ENCODE data around the gene CNOT8. TPM values are rescaled to one million over a fixed set of nuclear protein-coding genes. Genes with fewer than 3 reads are reported as not detected.

Gene CNOT8
- polyA plus RNA-seq, 2 of the 4 experiments (the other 2 are of a cell fraction) = 40.6 to 52.7 TPM

DNA sequence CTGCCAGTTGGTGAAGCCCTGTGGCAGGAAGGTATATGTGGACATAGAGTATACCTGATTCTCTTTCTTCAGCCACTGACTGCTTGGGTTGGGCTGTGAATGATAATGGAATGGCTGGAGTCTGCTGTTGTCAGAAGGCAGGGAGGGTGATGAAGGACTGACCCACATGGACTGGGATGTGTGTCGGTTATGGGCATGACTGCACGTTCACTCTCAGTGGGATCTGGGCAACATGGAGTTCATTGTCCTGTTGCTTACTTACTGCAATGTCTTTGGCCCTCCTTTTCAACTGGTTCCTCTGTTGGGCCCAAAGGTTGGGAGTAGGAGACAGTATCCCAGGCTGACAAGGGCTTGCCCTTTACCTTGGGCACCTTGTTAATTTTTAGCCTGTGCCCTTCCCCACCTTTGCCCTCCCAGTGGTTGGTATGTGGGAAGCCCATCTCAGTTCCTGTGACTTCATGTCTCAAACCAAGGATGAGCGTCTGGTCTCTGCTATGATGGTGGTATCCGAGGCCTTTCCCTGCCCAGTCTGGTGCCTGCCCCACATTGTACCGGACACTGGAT, 42.7 kb upstream of the CNOT8 start:
- Histone ChIP-seq H3K4me2 (no peak overlapping the region), H3K9me3 (no peaks in the 10 kb centered on the region), H3K27ac (no peak overlapping the region), H3K4me3 (no peak overlapping the region), H3K4me1 (peaks cover 8% of the 10 kb centered on the region; the same call in 1 of the 3 replicates)
- ATAC-seq (no peak), FAIRE-seq (no peak), DNase-seq (ENCODE audit: low read depth in 1 of 2, low spot score in 1 of 2) (no peak)
- ChIA-PET CTCF (no interaction called here), POLR2A (no interaction called here)
- no peak for TF ChIP-seq FOXS1 (CRISPR knock-in tag; IDR thresholded peaks at IDR 0.05)
- no peak for TF ChIP-seq FOSB (CRISPR knock-in tag; IDR thresholded peaks at IDR 0.05)
- TF ChIP-seq, protein P1, sequence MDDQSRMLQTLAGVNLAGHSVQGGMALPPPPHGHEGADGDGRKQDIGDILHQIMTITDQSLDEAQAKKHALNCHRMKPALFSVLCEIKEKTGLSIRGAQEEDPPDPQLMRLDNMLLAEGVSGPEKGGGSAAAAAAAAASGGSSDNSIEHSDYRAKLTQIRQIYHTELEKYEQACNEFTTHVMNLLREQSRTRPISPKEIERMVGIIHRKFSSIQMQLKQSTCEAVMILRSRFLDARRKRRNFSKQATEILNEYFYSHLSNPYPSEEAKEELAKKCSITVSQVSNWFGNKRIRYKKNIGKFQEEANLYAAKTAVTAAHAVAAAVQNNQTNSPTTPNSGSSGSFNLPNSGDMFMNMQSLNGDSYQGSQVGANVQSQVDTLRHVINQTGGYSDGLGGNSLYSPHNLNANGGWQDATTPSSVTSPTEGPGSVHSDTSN (IDR thresholded peaks at IDR 0.05) = no peak
- 90% methylated on average over 5 of the region's 5 CpGs for WGBS (ENCODE audit: missing lambda C conversion rate)

DNA sequence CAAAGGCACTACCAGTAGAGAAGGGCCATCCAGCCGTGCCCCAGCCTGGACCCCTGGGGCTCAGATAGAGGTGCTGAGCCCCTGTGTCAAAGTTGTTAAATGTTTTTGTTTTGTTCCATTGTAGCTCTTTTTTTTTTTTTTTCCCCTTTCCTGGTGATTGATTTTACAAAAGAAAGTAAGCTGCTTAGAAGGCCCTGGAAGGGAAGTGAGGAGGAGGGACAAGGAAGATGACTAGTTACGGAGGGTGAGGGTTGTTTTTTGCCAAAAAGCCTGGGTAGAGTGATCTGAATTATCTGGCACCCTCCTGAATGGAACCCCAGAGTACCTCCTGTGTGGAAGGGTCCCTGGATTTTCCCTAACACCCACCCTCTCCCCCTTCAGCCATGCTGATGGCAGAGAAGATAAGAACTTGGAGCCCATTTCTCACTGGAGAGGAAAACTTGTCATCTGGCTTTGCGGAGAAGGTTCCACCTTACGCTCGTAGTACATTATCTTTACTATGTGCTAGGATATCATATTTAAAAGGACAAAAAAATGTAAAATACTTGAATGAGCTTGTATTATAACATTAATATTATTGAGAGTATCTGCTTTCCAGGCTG, 41.4 kb upstream of the CNOT8 start:
- peaks cover 8% of the 10 kb centered on the region; the same call in 1 of the 3 replicates for H3K4me1 ChIP-seq
- no peaks in the 10 kb centered on the region for H3K9me3 ChIP-seq
- TF ChIP-seq RCOR1 (IDR thresholded peaks at IDR 0.05; ENCODE audit: low read depth, low read length) (no peak), RFX5 (IDR thresholded peaks at IDR 0.05) (no peak), EHF (CRISPR knock-in tag; IDR thresholded peaks at IDR 0.05) (no peak)
- TF ChIP-seq, protein P2, sequence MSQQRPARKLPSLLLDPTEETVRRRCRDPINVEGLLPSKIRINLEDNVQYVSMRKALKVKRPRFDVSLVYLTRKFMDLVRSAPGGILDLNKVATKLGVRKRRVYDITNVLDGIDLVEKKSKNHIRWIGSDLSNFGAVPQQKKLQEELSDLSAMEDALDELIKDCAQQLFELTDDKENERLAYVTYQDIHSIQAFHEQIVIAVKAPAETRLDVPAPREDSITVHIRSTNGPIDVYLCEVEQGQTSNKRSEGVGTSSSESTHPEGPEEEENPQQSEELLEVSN (IDR thresholded peaks at IDR 0.05; ENCODE audit: borderline replicate concordance, low read depth) = no peak
- DNase-seq (ENCODE audit: low read depth in 1 of 2, low spot score in 1 of 2) (no peak), FAIRE-seq (no peak), ATAC-seq (no peak)
- ChIA-PET CTCF (interaction anchor here (1.0 to 1.2 kb wide), 2 partner anchors 15 to 19 kb away, joined by 3 read pairs; no protein-coding TSS in a partner anchor), POLR2A (no interaction called here)
- H3K4me3 ChIP-seq = no peak overlapping the region
- no peak overlapping the region for H3K4me2 ChIP-seq
- WGBS (ENCODE audit: missing lambda C conversion rate) = 95% methylated on average over 5 of the region's 5 CpGs
- no peak overlapping the region for H3K27ac ChIP-seq

DNA sequence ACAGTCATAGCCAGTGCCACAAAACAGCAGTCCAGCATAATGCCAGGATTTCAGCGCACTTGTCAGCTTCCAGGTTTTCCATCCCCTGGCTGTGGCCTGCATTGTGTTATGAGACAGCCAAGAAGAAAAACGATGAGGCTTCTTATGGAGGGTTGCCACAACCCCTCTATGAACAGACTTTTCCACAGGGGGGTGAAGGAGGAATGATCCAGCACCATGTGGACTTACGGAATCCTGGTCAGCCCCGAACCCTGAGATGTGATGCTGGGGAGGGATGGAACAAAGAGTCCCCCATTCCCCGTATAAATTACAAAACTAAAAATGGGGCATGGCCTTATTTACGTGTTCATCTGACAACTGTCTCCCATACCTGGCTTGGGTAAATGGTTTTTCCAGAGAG, 40.6 kb upstream of the CNOT8 start:
- FAIRE-seq = no peak
- WGBS (ENCODE audit: missing lambda C conversion rate) = 95% methylated on average over 6 of the region's 6 CpGs
- Histone ChIP-seq H3K4me3 (no peak overlapping the region), H3K4me1 (peaks cover 8% of the 10 kb centered on the region; the same call in 1 of the 3 replicates), H3K9me3 (no peaks in the 10 kb centered on the region), H3K4me2 (no peak overlapping the region), H3K27ac (no peak overlapping the region)
- ChIA-PET CTCF (no interaction called here), POLR2A (no interaction called here)
- no peak for DNase-seq (ENCODE audit: low read depth in 1 of 2, low spot score in 1 of 2)
- TF ChIP-seq RAD21 (conservative IDR thresholded peaks at IDR 0.05 in 1 of 2, IDR thresholded peaks at IDR 0.05 in 1 of 2) (no peak), BHLHE40 (IDR thresholded peaks at IDR 0.05; ENCODE audit: low read depth, low read length) (no peak), ZFP36 (IDR thresholded peaks at IDR 0.05; ENCODE audit: borderline replicate concordance, partially characterized antibody) (no peak), EHF (CRISPR knock-in tag; IDR thresholded peaks at IDR 0.05) (no peak), HDAC2 (IDR thresholded peaks at IDR 0.05) (no peak)
- TF ChIP-seq, protein P3, sequence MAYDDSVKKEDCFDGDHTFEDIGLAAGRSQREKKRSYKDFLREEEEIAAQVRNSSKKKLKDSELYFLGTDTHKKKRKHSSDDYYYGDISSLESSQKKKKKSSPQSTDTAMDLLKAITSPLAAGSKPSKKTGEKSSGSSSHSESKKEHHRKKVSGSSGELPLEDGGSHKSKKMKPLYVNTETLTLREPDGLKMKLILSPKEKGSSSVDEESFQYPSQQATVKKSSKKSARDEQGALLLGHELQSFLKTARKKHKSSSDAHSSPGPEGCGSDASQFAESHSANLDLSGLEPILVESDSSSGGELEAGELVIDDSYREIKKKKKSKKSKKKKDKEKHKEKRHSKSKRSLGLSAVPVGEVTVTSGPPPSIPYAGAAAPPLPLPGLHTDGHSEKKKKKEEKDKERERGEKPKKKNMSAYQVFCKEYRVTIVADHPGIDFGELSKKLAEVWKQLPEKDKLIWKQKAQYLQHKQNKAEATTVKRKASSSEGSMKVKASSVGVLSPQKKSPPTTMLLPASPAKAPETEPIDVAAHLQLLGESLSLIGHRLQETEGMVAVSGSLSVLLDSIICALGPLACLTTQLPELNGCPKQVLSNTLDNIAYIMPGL (CRISPR knock-in tag; IDR thresholded peaks at IDR 0.05; ENCODE audit: borderline replicate concordance) = no peak
- no peak for ATAC-seq

DNA sequence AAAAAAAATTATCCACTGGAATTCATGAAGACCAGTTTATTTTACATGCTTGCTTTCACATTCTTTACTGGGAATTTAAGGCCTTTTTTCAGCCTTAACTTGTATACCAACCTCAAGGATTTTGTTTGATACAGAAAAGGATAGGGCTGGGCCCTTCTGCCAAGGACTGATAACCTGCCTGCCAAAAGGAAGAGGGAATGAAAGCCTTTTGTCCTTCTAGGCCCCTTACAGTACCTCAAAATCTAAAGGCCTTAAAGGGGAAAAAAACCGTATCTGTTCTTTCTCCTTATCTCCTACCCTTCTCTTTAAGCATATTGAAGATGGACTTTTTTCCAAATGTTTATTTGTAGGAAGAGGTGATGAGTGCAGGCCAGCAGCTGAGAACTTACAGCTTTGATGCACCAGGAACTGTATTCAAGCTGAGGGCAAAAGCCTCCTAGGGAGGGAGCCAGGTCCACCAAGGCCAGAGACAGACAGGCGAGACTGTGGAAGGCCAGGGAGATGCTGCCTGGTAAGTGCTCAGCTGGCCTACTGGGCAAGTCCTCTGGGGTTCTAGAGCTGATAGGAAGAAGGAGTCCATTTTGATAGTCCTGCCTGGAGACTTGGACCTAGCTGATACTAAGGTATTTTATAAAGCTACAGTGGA, 39.8 kb upstream of the CNOT8 start:
- WGBS (ENCODE audit: missing lambda C conversion rate) = 91% methylated on average over 2 of the region's 2 CpGs
- CTCF ChIA-PET = interaction anchor here (1.8 kb wide), 1 partner anchor 168 kb away, joined by 7 read pairs; no protein-coding TSS in a partner anchor
- FAIRE-seq = no peak
- TF ChIP-seq EHMT2 (IDR thresholded peaks at IDR 0.05; ENCODE audit: low read depth) (no peak), RARB (CRISPR knock-in tag; IDR thresholded peaks at IDR 0.05) (no peak), SREBF2 (IDR thresholded peaks at IDR 0.05) (no peak), MYC (IDR thresholded peaks at IDR 0.05; ENCODE audit: borderline replicate concordance, low read length) (no peak), NFE2L2 (conservative IDR thresholded peaks at IDR 0.05; ENCODE audit: low read length) (no peak), RCOR1 (IDR thresholded peaks at IDR 0.05; ENCODE audit: low read depth, low read length) (no peak), JUN (IDR thresholded peaks at IDR 0.05) (no peak), GATA3 (IDR thresholded peaks at IDR 0.05; ENCODE audit: borderline replicate concordance) (no peak), HEYL (CRISPR knock-in tag; IDR thresholded peaks at IDR 0.05) (no peak), PHF8 (IDR thresholded peaks at IDR 0.05; ENCODE audit: borderline replicate concordance, low read depth) (no peak), HOXA7 (CRISPR knock-in tag; IDR thresholded peaks at IDR 0.05) (no peak), POLR2AphosphoS2 (conservative IDR thresholded peaks at IDR 0.05; ENCODE audit: low read length) (no peak)
- TF ChIP-seq, protein P4, sequence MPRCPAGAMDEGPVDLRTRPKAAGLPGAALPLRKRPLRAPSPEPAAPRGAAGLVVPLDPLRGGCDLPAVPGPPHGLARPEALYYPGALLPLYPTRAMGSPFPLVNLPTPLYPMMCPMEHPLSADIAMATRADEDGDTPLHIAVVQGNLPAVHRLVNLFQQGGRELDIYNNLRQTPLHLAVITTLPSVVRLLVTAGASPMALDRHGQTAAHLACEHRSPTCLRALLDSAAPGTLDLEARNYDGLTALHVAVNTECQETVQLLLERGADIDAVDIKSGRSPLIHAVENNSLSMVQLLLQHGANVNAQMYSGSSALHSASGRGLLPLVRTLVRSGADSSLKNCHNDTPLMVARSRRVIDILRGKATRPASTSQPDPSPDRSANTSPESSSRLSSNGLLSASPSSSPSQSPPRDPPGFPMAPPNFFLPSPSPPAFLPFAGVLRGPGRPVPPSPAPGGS (IDR thresholded peaks at IDR 0.05) = no peak

More for the DNA sequence above, 39.8 kb upstream of the CNOT8 start:
- Histone ChIP-seq H3K9me3 (no peaks in the 10 kb centered on the region), H3K4me3 (no peak overlapping the region), H3K27ac (no peak overlapping the region), H3K4me2 (no peak overlapping the region), H3K4me1 (peaks cover 8% of the 10 kb centered on the region; the same call in 1 of the 3 replicates)
- no peak for ATAC-seq
- no peak for DNase-seq (ENCODE audit: low read depth in 1 of 2, low spot score in 1 of 2)
- POLR2A ChIA-PET = no interaction called here

All from A549 (cell line).